SK-N-MC (cell line): ENCODE results near the gene BCR.

ENCODE experiments used
- EZH2 ChIP-seq: fragments of 200-600 bp; sonication (generic); IDR thresholded peaks from one replicate; pipeline ENCODE4 v1.6.1; 2017; ENCODE audit warnings: antibody characterized with exemption
- FOXP2 ChIP-seq: optimal IDR thresholded peaks from 2 replicates; pipeline ENCODE3; 2011; ENCODE audit warnings: mild to moderate bottlenecking, moderate library complexity; ENCODE audit not compliant: insufficient read depth; ENCODE audit errors: extremely low read length, control extremely low read depth
- POLR2AphosphoS5 ChIP-seq: IDR thresholded peaks from 2 replicates; pipeline ENCODE4 v1.6.1; 2012; ENCODE audit warnings: mild to moderate bottlenecking, low read depth, low read length, borderline replicate concordance

- TF ChIP-seq EZH2 (no peak), POLR2AphosphoS5 (no peak), FOXP2 (no peak)
These were observed 104.3 kb downstream of the BCR start for GRCh38 chr22:23284504-23285033.
